HG03469 (cell line): Measurements from ENCODE around the gene PTPRM.
"Not testable (repeated sequence)": the region's sequence is repeated elsewhere in the genome, so short reads cannot be mapped to it uniquely, and the experiment has no call there.

Source experiments
- ATAC-seq: cut with Tn5 transposase; IDR thresholded peaks from one replicate; pipeline ENCODE4 v1.9.1; 2021; ENCODE audit warnings: mild to moderate bottlenecking, moderate library complexity, moderate number of reproducible peaks; ENCODE audit not compliant: unreplicated experiment

Gene PTPRM

GRCh38 chr18:8031496-8031895 lies 464.4 kb downstream of the PTPRM start:
- ATAC-seq, result no peak

DNA sequence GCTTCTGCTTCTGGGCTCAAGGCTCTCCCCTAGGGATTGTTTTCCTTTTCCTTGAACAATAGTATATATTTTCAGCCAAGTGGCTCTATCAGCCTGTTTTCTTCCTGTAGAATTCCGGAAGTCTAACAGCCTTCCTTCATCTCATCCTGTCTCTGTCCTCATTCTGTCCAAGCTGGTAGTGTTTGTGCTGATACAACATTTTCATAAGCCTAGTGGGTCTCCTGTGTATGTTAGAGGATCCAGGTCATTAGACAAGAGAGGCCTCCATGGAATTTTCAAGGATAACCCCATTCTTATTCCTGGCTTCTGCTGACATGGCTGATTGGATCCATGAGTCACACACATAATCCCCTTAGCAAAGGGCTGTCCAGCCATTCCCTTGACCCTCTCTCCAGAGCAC lies 467.6 kb downstream of the PTPRM start:
- ATAC-seq, result no peak

DNA sequence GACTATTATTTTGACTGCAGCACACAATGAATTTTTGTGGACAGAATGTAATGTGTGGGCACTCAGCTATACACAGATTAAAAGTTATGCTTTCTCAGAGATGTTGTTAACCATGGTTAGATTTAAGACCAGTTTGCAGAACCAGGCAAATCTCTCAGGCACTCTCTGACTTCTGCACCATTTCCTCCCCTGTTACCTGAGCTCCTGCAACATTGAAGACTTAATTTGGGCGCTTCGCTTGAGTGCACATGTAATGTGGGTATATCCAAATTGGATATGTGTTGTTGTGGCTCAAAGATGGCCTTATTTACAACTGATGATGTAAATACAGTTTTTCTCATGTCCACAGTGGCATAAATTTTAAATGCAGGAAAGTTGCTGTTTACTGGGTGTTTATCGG lies 469.4 kb downstream of the PTPRM start:
- no peak for ATAC-seq

DNA sequence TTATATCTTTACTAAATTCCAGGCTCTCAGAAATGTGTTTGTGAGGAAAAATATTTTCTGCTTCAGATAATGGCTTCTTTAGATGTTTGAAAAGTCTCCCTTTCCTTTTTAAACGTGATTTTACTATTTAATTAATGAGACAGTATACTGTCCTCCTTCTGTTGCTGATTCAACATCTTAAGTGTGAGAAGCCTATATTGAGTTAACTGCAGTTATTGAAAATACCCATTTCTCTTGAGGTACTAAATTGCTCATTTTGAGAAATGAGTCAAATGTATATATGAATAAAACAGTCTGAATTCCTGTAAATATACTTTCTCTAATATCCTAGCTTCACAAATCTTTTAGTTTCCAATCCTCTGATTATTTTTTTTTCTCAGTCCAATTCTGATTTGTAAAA lies 470.2 kb downstream of the PTPRM start:
- no peak for ATAC-seq

- no peak for ATAC-seq
These were observed 472.9 kb downstream of the PTPRM start for GRCh38 chr18:8040021-8040420.

- ATAC-seq, result no peak
These were observed 474.5 kb downstream of the PTPRM start for GRCh38 chr18:8041526-8042111.

GRCh38 chr18:8044004-8044403 lies 476.9 kb downstream of the PTPRM start:
- no peak for ATAC-seq

DNA sequence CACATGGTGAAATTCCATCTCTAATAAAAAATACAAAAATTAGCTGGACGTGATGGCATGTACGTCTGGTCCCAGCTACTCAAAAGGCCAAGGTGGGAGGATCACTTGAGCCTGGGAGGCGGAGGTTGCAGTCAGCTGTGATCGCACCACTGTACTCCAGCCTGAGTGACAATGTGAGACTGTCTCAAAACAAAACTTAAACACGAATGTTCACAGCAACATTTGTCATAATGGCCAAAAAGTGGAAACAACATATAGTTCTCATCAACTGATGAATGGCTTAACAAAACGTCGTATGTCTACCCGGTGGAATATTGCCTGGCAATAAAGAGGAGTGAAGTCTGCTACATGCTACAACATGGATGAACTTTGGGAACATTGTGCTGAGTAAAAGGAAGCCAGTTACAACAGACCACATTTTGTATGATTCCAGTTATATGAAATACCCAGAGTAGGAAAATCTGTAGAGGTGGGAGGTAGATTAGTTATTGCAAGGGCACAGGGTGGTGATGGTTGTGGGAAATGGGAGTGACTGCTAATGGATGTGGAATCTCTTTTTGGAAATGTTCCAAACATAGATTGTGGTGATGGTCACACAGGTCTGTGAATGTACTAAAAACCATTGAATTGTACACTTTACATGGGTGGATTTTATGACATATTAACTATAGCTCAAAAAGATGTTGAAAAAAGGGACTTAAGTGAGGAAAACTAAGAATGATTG lies 478.2 kb downstream of the PTPRM start:
- ATAC-seq, result no peak

DNA sequence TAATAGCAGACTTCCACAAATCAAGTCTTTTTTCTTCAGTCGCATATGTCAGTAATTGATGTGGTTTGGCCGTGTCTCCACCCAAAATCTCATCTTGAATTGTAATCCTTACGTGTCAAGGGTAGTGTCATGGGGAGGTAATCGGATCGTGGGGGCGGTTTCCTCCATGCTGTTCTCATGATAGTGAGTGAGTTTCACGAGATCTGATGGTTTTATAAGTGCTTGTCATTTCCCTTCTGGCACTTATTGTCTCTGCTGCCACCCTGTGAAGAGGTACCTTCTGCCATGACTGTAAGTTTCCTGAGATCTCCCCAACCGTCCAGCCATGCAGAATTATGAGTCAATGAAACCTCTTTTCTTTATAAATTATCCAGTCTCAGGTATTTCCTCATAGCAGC lies 478.8 kb downstream of the PTPRM start:
- ATAC-seq, result no peak

- no peak for ATAC-seq
These were observed 479.3 kb downstream of the PTPRM start for GRCh38 chr18:8046441-8046840.

- no peak for ATAC-seq
These were observed 482.0 kb downstream of the PTPRM start for GRCh38 chr18:8049147-8049546.

DNA sequence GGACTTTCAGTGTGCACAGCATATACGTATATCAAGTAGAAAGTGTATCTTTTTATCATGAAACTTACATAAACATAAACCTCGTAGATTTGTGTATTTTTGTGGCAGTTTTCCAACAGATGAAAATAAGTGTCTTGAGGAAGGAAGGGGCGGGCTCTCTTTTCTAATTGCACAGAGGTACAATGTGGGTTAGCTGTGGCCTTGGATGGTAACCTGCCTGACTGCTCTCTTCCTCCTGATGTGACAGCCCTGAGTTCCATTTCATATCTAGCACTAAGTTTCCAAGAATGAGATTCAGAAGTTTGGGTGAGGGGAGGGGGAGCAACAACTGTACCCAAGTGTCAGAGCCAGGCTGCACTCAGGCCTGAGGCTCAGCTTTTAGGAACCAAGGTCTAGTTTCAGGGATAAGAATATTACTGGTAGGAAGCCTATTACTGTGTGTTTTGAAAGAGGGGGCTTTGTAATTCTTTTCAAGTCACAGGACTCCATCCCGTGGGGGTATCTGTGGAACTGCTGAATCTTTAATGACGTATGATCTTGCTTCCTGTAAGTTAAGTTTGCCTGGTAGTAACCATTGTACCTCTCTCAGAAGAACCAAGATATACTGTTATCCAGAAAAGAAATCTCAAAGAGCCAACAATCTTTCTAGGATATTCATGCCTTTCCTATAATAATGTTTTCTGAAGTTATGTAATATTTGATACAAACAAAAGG lies 483.7 kb downstream of the PTPRM start:
- no peak for ATAC-seq

GRCh38 chr18:8051453-8051852 lies 484.3 kb downstream of the PTPRM start:
- ATAC-seq, result no peak

GRCh38 chr18:8052237-8052701 lies 485.2 kb downstream of the PTPRM start:
- ATAC-seq, result no peak

DNA sequence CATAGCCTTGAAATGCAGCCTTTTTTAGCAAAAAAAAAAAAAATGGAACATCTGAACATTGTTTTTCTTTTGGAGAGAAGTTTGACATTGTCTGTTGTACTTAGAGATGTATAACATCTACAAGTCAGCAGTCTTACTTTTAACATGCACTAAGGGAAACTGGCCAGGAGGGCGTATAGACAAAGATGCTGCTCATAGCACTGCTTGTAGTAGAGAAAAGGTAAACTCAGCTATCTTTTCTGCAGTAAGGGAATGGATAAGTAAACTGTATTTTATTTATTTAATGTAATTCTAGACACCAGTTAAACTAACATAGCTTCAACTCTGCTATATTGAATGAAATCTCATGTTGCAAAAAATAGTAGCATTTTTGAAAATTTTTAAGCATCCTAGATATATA lies 489.6 kb downstream of the PTPRM start:
- no peak for ATAC-seq

- not testable (repeated sequence) for ATAC-seq
These were observed 496.0 kb downstream of the PTPRM start for GRCh38 chr18:8063152-8063551.

DNA sequence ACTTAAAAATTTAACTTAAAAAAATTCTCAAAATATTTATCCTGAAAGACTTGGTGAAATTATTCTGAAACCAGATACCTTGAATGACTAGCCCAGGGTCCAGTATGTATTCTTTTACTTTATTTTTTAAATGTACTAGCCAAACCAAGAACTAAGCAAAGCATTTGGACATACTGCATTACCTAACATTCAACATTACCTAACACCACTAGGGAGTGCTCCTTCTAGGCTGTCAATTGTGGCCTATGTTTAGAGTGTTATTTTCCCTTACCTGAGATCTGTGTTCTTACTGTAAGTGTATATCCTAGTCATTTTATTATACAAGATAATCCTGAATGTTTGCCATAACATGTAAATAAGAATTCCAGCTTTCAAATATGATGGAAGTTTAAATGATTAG lies 496.6 kb downstream of the PTPRM start:
- no peak for ATAC-seq

- ATAC-seq, result no peak
These were observed 498.2 kb downstream of the PTPRM start for GRCh38 chr18:8065284-8065683.

GRCh38 chr18:8065773-8066172 lies 498.7 kb downstream of the PTPRM start:
- ATAC-seq, result no peak

GRCh38 chr18:8069708-8070107 lies 502.6 kb downstream of the PTPRM start:
- no peak for ATAC-seq

- ATAC-seq, result no peak
These were observed 506.1 kb downstream of the PTPRM start for GRCh38 chr18:8073167-8073566.

- ATAC-seq, result no peak
These were observed 513.0 kb downstream of the PTPRM start for GRCh38 chr18:8080092-8080491.
